HepG2 (cell line): ENCODE data around the gene KIAA1614. TPM values are rescaled to one million over a fixed set of nuclear protein-coding genes. Genes with fewer than 3 reads are reported as not detected.
A peak's percentile ranks its signal among the peaks of the same experiment; 100 is the strongest.

ENCODE experiments used
- ASH2L ChIP-seq: fragments of 300-600, 200-600 bp; sonication (generic); IDR thresholded peaks from 2 replicates; pipeline ENCODE4 v1.7.0; 2017; ENCODE audit warnings: low read depth, mild to moderate bottlenecking, moderate library complexity, mixed read lengths, low read length; ENCODE audit not compliant: insufficient read length
- HNF4A ChIP-seq: sonication (generic); formaldehyde crosslinking; IDR thresholded peaks from 2 replicates; pipeline ENCODE4 v1.4.0; 2020; ENCODE audit warnings: missing genetic modification reagents
- KLF9 ChIP-seq: IDR thresholded peaks from 2 replicates; pipeline ENCODE4 v1.6.1; 2016; ENCODE audit warnings: low read depth
- POLR2A ChIP-seq, 2 experiments: IDR thresholded peaks; 2 replicates each; pipeline ENCODE4 v1.6.1; 2011; ENCODE audit warnings: low read depth in 2 of 2, low read length in 2 of 2, mild to moderate bottlenecking in 1 of 2, moderate library complexity in 1 of 2; ENCODE audit not compliant: insufficient read depth in 1 of 2
- PRDM4 ChIP-seq: sonication (generic); formaldehyde crosslinking; IDR thresholded peaks from 2 replicates; pipeline ENCODE4 v1.9.0; 2021; ENCODE audit warnings: missing genetic modification reagents, borderline replicate concordance
- RBFOX2 ChIP-seq: fragments of 200-400 bp; formaldehyde crosslinking; IDR thresholded peaks from 2 replicates; pipeline ENCODE4 v1.6.1; 2017; ENCODE audit warnings: low read depth, mild to moderate bottlenecking, low read length
- TBX2 ChIP-seq: sonication (generic); formaldehyde crosslinking; IDR thresholded peaks from 2 replicates; pipeline ENCODE4 v1.5.0; 2020; ENCODE audit warnings: missing genetic modification reagents, mild to moderate bottlenecking, borderline replicate concordance
- TEAD3 ChIP-seq: optimal IDR thresholded peaks from 2 replicates; pipeline ENCODE3; 2016; ENCODE audit warnings: borderline replicate concordance
- THAP11 ChIP-seq: IDR thresholded peaks from 2 replicates; pipeline ENCODE4 v1.6.1; 2016; ENCODE audit warnings: missing biosample characterization, missing genetic modification reagents
- ZNF354B ChIP-seq: sonication (generic); formaldehyde crosslinking; IDR thresholded peaks from 2 replicates; pipeline ENCODE4 v1.8.0; 2022; ENCODE audit warnings: mild to moderate bottlenecking, missing genetic modification reagents
- polyA plus RNA-seq, 8 experiments: library from polyadenylated mRNA; depleted of rRNA in 3 of 8; stranded (reverse) in 7 of 8; unstranded in 1 of 8; fragments of >200 nt; fragmentation: Illumina TruSeq in 4 of 8; extraction: Trizol in 4 of 8; gene quantifications; 2 replicates each; pipeline versions ENCODE4 v1.2.1 to v1.2.3, GENCODE V29; 2011 to 2016; ENCODE audit warnings: low read depth in 4 of 8, missing spikeins in 1 of 8, mixed read lengths in 1 of 8; ENCODE audit not compliant: insufficient read depth in 1 of 8
- total RNA-seq, 5 experiments: library from RNA; depleted of rRNA; stranded (reverse); fragments of >200 nt; fragmentation: Illumina TruSeq; extraction: Trizol; gene quantifications; 2 replicates each; pipeline ENCODE4 v1.2.3, GENCODE V29; 2016; ENCODE audit warnings: low read depth in 1 of 5
- TF ChIP-seq, protein P1 (sequence below): sonication (generic); formaldehyde crosslinking; IDR thresholded peaks from 2 replicates; pipeline ENCODE4 v1.8.0; 2022; ENCODE audit warnings: missing genetic modification reagents, mild to moderate bottlenecking, moderate library complexity, borderline replicate concordance
- TF ChIP-seq, protein P2 (sequence below): sonication (generic); formaldehyde crosslinking; IDR thresholded peaks from 2 replicates; pipeline ENCODE4 v1.5.1; 2020; ENCODE audit warnings: missing genetic modification reagents, mild to moderate bottlenecking, borderline replicate concordance
- TF ChIP-seq, protein P3 (sequence below): sonication (generic); formaldehyde crosslinking; IDR thresholded peaks from 2 replicates; pipeline ENCODE4 v1.4.0; 2020; ENCODE audit warnings: missing genetic modification reagents, low read depth, mild to moderate bottlenecking, borderline replicate concordance

KIAA1614 gene
- total and polyA plus RNA-seq, 2 of the 13 experiments (the other 11 are each of a cell fraction or from before 2014, with no cell fraction given) = 0.15 to 0.77 TPM

- TF ChIP-seq, protein P1, sequence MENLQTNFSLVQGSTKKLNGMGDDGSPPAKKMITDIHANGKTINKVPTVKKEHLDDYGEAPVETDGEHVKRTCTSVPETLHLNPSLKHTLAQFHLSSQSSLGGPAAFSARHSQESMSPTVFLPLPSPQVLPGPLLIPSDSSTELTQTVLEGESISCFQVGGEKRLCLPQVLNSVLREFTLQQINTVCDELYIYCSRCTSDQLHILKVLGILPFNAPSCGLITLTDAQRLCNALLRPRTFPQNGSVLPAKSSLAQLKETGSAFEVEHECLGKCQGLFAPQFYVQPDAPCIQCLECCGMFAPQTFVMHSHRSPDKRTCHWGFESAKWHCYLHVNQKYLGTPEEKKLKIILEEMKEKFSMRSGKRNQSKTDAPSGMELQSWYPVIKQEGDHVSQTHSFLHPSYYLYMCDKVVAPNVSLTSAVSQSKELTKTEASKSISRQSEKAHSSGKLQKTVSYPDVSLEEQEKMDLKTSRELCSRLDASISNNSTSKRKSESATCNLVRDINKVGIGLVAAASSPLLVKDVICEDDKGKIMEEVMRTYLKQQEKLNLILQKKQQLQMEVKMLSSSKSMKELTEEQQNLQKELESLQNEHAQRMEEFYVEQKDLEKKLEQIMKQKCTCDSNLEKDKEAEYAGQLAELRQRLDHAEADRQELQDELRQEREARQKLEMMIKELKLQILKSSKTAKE (CRISPR knock-in tag) = peak; percentile 69; the same call in 1 of the 2 replicates
- TF ChIP-seq KLF9 (no peak), ASH2L (peak; percentile 31), THAP11 (CRISPR knock-in tag) (0 out of 2 replicates have a peak, but pooled peaks have one; percentile 7), RBFOX2 (peak; percentile 83), PRDM4 (CRISPR knock-in tag) (no peak), TEAD3 (CRISPR knock-in tag) (no peak), ZNF354B (CRISPR knock-in tag) (0 out of 2 replicates have a peak, but pooled peaks have one; percentile 63), TBX2 (no peak), POLR2A (IDR thresholded peaks at IDR 0.05; ENCODE audit: insufficient read depth in 1 of 2, low read depth in 2 of 2, low read length in 2 of 2) (peak in 1 of 2 experiments; percentile 68; a peak in 3 of 4 replicates), HNF4A (CRISPR knock-in tag) (peak; percentile 34; the same call in 1 of the 2 replicates)
- TF ChIP-seq, protein P2, sequence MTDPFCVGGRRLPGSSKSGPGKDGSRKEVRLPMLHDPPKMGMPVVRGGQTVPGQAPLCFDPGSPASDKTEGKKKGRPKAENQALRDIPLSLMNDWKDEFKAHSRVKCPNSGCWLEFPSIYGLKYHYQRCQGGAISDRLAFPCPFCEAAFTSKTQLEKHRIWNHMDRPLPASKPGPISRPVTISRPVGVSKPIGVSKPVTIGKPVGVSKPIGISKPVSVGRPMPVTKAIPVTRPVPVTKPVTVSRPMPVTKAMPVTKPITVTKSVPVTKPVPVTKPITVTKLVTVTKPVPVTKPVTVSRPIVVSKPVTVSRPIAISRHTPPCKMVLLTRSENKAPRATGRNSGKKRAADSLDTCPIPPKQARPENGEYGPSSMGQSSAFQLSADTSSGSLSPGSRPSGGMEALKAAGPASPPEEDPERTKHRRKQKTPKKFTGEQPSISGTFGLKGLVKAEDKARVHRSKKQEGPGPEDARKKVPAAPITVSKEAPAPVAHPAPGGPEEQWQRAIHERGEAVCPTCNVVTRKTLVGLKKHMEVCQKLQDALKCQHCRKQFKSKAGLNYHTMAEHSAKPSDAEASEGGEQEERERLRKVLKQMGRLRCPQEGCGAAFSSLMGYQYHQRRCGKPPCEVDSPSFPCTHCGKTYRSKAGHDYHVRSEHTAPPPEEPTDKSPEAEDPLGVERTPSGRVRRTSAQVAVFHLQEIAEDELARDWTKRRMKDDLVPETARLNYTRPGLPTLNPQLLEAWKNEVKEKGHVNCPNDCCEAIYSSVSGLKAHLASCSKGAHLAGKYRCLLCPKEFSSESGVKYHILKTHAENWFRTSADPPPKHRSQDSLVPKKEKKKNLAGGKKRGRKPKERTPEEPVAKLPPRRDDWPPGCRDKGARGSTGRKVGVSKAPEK (CRISPR knock-in tag) = 0 out of 2 replicates have a peak, but pooled peaks have one; percentile 27
- TF ChIP-seq, protein P3, sequence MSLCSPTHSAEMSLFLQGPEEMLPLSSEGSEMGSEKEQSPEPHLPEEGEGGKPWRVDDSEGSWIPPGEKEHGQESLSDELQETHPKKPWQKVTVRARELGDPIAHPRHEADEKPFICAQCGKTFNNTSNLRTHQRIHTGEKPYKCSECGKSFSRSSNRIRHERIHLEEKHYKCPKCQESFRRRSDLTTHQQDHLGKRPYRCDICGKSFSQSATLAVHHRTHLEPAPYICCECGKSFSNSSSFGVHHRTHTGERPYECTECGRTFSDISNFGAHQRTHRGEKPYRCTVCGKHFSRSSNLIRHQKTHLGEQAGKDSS (CRISPR knock-in tag) = no peak
Measured at GRCh38 chr1:180954005-180954800, 41.5 kb downstream of the KIAA1614 start (continued).
